Urothelium cell line (cell line): ENCODE data around the gene RND2.

Experiments
- DNase-seq: peaks from one replicate; pipeline ENCODE4 v3.0.0; 2011; ENCODE audit warnings: low spot score, mixed read lengths
- FAIRE-seq: peaks from 2 replicates; lab custom pipeline; 2011; peaks lifted over from hg19 to GRCh38; lab: Jason Lieb, UNC

Gene RND2

DNA sequence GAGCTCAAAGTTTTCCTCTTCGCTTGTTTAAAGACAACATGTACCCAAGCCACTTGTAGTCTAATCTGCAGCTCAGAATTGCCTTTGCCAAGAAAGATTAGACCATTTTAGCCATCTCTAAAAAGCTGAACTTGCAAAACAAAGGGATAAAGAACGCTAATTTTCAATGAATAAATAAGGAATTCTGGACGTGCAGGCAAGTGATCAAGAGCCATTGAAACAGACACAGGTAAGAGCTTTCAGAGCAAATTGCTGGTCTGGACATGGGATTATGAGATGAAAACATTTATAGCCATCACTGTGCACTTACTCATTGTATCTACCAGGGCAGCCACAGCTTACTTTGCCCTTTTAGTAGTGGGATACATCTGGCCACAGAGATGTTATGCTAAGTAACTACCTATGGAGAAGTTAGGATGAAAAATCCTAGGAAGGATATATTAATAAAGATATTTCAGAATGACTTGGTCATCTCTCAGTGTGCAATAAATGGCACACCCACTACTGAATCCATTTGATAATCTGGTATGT is 44.4 kb downstream of the RND2 start:
- DNase-seq (no peak), FAIRE-seq (no peak)

DNA sequence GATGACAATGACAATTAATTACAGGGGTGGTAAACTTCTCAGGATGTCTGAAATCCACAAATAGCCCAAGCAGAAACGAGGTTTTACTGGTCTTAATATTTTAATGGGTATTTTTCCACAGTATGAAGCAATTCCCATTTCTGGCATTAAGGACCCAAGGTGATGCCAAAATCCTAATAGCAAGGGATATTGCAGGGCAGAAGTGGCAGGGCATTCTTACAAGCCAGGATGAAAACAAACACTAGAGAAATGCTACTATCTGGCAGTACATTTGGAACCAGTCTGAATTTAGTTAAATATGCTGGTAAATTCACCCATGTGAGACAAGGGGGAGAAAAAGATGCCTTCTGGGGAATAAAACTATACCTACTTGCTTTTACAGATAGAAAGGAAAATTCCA is 45.2 kb downstream of the RND2 start:
- no peak for FAIRE-seq
- no peak for DNase-seq

DNA sequence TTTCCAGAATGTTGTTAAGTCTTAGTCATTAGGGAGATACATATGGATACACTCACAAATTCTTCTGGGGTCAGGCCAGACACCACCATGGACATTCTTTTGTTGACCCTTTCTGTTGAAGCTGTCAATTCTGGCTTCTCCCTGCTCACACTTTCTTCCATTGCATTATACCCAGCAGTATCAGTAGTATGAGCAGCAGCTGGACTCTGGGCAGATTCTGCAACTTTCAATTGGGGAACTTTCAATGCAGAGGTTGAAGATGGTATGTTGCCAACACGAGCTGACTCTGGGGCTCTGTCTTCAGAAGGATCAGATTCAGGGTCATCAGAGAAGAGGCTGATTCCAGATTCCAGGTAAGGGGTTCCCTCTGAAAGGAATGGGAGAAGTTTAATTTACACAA is 45.8 kb downstream of the RND2 start:
- no peak for FAIRE-seq

DNA sequence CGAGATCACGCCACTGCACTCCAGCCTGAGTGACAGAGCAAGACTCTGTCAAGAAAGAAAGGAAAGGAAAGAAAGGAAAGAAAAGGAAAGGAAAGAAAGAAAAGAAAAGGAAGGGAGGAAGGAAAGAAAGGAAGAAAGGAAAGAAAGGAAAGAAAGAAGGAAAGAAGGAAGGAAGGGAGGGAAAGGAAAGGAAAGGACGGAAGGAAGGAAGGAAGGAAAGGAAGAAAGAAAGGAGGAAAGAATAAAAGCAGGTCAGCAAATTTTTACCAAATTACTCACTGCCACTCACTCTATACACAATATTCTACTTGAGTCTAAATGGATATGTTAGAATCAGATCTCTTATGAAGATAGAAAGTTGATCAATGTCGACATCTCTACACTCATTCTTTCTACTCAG is 49.8 kb downstream of the RND2 start:
- DNase-seq (no peak), FAIRE-seq (no peak)

More for the DNA sequence above, 45.8 kb downstream of the RND2 start:
- no peak for DNase-seq

DNA sequence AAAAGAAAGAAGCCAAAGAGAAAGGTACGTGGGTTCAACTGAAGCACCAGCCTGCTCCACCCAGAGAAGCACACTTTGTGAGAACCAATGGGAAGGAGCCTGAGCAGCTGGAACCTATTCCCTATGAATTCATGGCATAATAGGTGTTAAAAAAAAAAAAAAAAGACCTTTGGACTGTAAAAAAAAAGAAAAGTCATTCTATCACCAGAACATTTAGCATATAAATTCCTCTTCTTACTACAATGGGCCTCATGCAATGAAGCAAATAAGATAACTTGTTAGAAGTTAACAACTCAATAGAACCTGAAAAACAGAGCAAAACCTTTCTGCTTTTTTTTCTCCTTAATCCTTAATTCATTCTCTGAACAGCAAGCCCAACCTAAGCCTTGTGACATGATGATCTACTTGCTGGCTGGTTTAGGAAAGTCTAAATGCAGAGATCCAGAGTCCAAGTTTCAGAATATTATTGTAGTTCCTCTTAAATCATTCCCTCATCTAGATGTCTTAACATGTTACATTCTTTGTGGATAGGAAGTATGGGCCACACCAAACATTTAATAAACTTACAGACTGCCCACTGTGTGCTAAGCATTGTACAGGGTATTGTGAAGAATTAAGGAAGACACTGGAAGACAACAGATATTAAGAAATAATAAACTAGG is 54.7 kb downstream of the RND2 start:
- DNase-seq (no peak), FAIRE-seq (no peak)
